Spleen (tissue), 7 donors: Measurements from ENCODE around the gene ACACB.

ENCODE experiments used
- CTCF ChIP-seq, 11 experiments: fragments of 200-600 bp in 7 of 11; fragments of 450-650 bp in 4 of 11; sonication (generic) in 4 of 11; IDR thresholded peaks in 8 of 11; conservative IDR thresholded peaks in 3 of 11; 1 replicate in 7 of 11; 2 replicates in 4 of 11; pipeline versions ENCODE4 v1.4.0 to v1.8.0; 2016 to 2021; ENCODE audit warnings: antibody characterized with exemption in 11 of 11, inconsistent platforms in 4 of 11, mild to moderate bottlenecking in 1 of 11
- POLR2AphosphoS5 ChIP-seq, 3 donors: sonication (generic); formaldehyde crosslinking; IDR thresholded peaks; one replicate each; pipeline ENCODE4 v1.5.1; 2017; ENCODE audit warnings: antibody characterized with exemption in 3 of 3
- donor health status: DM: no; HTN: no; CAD: no; lungs with moderate emphysema.
- donor health status: DM: no; HTN: no; CAD: no.
- donor health status: DM: no; HTN: no; CAD: no.

GRCh38 chr12:109274381-109274780, 158.0 kb downstream of the ACACB start:
- no peak for TF ChIP-seq CTCF (IDR thresholded peaks at IDR 0.05 in 8 of 11, conservative IDR thresholded peaks at IDR 0.05 in 3 of 11)
- no peak for TF ChIP-seq POLR2AphosphoS5 (IDR thresholded peaks at IDR 0.05)
